B cell (primary cell): ENCODE results near the gene LCN9.

Experiments used
- EZH2 ChIP-seq: IDR thresholded peaks from 2 replicates; pipeline ENCODE4 v1.6.1; 2012; ENCODE audit warnings: borderline replicate concordance, low read depth, mild to moderate bottlenecking, moderate library complexity, low read length; ENCODE audit not compliant: insufficient read depth, poor library complexity, severe bottlenecking
- TF ChIP-seq, protein P1 (sequence below): fragments of 200-600 bp; IDR thresholded peaks from one replicate; pipeline ENCODE4 v1.8.0; 2022; ENCODE audit warnings: antibody characterized with exemption, mild to moderate bottlenecking

DNA sequence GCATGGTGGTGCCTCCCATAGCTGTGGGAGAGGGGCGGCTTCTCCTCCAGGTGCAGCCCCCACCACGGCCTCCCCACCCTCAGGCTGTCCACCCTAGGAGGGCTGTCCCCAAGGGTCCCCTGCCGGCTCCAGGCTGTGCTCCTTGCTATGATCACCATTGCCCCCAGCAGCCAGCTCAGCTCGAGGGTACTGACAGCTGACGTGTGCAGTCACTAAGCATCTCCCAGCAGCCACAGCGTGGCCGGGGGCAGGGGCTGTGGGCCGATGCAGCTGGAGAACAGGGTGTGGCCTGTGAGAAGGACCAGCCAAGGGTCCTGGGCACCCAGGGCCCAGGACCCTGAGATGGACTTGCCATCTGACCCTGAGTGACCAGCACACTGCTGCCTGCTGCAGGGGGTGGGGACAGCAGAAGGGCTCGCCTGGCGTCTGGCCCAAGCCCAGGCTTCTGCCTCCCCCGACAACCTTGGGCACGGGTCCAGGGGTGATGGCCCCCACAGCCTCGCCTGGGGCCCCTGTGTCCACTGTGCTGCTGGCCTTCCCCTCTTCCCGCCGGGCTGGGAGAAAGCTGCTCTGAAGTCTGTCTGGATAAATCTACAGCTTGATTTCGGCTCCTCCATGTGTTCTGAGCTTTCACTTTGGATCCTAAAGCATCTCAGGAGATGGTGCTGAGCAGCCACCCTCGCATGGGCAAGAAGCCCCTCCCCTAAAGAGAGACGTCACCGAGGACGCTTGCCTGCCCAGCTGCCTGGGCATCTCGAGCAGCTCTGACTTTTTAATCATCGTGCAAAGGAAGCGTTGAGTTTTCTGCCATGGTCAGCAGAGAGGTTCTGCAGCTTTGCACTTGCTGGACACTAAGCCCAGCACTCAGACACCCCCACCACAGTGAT is 44.4 kb downstream of the LCN9 start:
- TF ChIP-seq, protein P1, sequence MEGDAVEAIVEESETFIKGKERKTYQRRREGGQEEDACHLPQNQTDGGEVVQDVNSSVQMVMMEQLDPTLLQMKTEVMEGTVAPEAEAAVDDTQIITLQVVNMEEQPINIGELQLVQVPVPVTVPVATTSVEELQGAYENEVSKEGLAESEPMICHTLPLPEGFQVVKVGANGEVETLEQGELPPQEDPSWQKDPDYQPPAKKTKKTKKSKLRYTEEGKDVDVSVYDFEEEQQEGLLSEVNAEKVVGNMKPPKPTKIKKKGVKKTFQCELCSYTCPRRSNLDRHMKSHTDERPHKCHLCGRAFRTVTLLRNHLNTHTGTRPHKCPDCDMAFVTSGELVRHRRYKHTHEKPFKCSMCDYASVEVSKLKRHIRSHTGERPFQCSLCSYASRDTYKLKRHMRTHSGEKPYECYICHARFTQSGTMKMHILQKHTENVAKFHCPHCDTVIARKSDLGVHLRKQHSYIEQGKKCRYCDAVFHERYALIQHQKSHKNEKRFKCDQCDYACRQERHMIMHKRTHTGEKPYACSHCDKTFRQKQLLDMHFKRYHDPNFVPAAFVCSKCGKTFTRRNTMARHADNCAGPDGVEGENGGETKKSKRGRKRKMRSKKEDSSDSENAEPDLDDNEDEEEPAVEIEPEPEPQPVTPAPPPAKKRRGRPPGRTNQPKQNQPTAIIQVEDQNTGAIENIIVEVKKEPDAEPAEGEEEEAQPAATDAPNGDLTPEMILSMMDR: no peak
- no peak for TF ChIP-seq EZH2
